Subcutaneous adipose tissue (tissue), 4 donors: ENCODE measurements around the gene PDE11A. TPM values are rescaled to one million over a fixed set of nuclear protein-coding genes. Genes with fewer than 3 reads are reported as not detected.

Experiments
- CTCF ChIP-seq: fragments of 450-650 bp; IDR thresholded peaks from one replicate; pipeline ENCODE4 v1.5.1; 2016; ENCODE audit warnings: low read depth, mild to moderate bottlenecking, control low read depth, antibody characterized with exemption, moderate library complexity
- total RNA-seq, 4 donors: library from RNA; depleted of rRNA; stranded (reverse); fragments of >200 nt; gene quantifications; one replicate each; pipeline ENCODE4 v1.1.0, GENCODE V29; 2016

PDE11A gene
- total RNA-seq, 4 donors from 2014 or later: 0.33 to 1.2 (median 1.1) TPM; not detected in 1

DNA sequence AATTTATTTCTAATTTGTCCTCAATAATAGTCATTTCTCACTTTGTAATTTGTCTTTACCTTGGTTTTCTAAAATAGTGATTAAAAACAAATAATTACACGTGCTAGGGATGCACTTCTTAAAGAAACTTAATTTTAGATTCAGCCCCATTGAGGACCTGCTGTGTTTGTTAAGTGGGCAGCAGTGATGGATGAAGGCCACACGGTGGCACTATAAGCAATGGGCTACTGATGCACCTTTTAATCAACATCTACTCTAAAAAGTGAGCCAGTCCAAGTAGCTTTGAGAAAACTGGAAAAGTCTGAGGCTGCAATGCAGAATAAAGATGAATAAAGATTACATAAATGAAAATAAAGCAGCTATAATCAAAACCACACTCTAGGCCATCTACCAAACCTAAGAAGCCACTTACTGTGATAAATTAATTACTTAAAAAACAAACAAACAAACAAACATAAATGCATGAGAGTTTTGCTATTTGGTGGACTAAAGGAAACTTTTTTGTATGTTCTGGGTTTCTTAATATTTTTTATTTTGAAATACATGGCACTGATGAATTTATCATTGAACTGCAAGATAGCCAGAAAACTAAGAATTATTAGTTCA lies 89.3 kb downstream of the PDE11A start:
- TF ChIP-seq CTCF: no peak

DNA sequence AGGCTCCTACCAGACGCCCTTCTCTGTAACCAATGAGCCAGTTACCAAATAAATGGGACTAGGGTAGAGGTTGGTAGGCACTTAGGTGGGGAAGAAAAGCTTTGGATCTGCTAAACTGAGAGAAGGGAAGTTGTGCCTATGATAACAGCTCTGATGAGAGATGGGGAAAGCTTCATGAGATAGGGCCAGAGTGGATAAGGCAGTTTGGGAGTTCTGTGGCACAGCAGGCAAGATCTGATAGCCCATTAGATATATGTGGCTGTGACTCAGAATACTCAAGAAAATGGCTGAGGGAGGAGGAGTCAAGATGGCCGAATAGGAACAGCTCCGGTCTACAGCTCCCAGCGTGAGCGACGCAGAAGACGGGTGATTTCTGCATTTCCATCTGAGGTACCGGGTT lies 99.8 kb downstream of the PDE11A start:
- TF ChIP-seq CTCF: no peak

DNA sequence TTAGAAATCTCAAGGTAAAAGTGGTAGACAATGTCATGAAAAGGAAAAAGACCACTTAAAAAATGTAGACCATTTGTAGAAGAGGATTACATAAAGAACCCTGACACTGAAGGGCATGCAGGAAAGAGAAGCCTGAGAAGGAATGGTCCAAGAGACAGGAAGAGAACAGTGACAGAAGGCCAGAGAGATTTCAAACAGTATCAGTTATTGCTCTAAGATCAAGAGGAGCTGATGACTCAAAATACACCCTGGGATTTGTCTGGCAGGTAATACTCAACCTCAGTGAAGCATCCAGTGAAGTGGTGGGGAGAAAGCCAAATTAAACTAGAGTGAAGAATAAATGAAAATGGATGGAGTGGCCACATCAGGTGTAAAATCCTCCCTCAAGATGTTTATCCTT lies 100.5 kb downstream of the PDE11A start:
- TF ChIP-seq CTCF: no peak

DNA sequence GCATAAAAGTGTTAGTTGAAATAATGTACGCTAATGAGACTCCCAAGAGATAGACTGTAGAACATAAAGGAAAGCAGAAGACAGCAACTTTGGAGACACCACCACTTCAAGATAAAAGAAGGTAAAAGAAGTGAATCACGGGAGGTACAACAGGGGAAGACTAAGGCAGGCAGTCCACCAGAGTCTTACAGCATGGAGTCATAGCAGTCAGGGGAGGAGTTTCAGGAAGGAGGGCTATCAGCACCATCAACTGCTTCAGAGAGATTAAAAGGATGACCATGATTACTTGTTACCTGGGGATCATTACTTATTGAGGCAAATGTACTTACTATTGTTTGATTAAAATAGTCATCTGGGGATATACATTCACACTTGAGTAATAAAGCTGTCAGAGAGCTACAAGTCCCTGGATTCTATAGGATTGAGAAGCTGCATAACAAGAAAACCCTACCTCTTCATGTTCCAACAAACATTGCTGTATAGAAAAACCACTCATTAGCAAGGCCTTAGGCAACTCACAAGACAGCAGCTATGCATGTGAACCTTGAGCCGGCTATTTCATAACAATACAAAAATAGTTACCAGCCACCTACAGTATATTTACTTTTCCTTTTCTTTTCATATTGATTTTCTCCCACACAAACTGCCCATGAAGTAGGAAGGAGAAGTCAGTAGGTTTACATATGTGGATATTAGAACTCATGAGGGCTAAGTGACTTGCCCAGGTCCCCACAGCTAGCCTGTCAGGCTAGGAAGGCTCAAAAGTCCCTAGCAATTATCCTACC lies 101.7 kb downstream of the PDE11A start:
- TF ChIP-seq CTCF: no peak

DNA sequence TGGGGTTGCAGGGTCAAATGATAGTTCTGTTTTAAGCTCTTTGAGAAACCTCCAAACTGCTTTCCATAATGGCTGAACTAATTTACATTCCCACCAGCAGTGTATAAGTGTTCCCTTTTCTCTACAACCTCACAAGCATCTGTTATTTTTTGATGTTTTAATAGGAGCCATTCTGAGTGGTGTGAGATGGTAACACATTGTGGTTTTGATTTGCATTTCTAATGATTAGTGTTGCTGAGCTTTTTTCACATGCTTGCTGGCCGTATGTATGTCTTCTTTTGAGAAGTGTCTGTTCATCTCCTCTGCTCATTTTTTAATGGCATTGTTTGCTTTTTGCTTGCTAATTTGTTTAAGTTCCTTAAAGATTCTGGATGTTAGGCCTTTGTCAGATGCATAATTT lies 107.7 kb downstream of the PDE11A start:
- no peak for TF ChIP-seq CTCF

DNA sequence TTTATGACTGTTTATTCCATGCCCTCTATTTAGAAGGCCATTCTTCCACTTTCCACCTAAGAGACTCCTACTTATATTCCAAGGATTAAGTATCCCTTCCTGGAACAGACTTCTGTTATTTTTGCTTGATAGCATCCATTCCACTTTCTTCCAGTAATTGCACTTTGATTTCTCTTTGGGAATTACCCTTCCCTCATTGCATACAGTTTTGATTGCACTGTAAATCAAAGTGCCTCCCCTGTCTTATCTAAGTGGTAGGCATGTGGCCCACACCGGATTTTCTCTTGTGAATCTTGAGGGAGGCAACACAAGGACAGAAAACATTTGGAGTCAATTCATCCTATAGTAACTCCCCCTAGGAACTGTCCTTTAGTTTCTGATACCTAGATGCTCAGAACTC lies 120.4 kb downstream of the PDE11A start:
- TF ChIP-seq CTCF: no peak

GRCh38 chr2:177942731-177943130 lies 129.8 kb downstream of the PDE11A start:
- TF ChIP-seq CTCF: no peak
